Mesendoderm (in vitro differentiated cells): ENCODE measurements around the gene NR3C2.

Experiments
- DNase-seq: peaks from one replicate; pipeline ENCODE4 v3.0.0; 2013
- H2AK5ac ChIP-seq: 2 replicates; pipeline ENCODE4 v1.6.1; 2013; ENCODE audit warnings: low read length, inconsistent platforms
- H2BK120ac ChIP-seq: 2 replicates; pipeline ENCODE4 v1.6.1; 2013; ENCODE audit warnings: low read depth, mild to moderate bottlenecking, low read length, moderate library complexity, mixed read lengths
- H2BK15ac ChIP-seq: replicated peaks from 2 replicates; pipeline ENCODE4 v1.6.1; 2013; ENCODE audit warnings: low read depth, mild to moderate bottlenecking, moderate library complexity
- H2BK5ac ChIP-seq: 2 replicates; pipeline ENCODE4 v1.6.1; 2013; ENCODE audit warnings: low read length, inconsistent platforms
- H3K18ac ChIP-seq: 2 replicates; pipeline ENCODE4 v1.6.1; 2013; ENCODE audit warnings: mild to moderate bottlenecking, low read length, mixed read lengths
- H3K23ac ChIP-seq: one replicate; pipeline ENCODE4 v1.6.1; 2013; ENCODE audit warnings: low read length
- H3K27ac ChIP-seq: 2 replicates; pipeline ENCODE4 v1.5.1; 2013; ENCODE audit warnings: low read depth, mild to moderate bottlenecking, inconsistent platforms, low read length, moderate library complexity
- H3K27me3 ChIP-seq: 2 replicates; pipeline ENCODE4 v1.6.1; 2013; ENCODE audit warnings: low read length, control low read depth, mild to moderate bottlenecking, inconsistent platforms; ENCODE audit not compliant: insufficient read depth, poor library complexity
- H3K36me3 ChIP-seq: 2 replicates; pipeline ENCODE4 v1.6.1; 2013; ENCODE audit warnings: low read length, inconsistent platforms; ENCODE audit not compliant: control insufficient read depth, insufficient read depth
- H3K4ac ChIP-seq: one replicate; pipeline ENCODE4 v1.6.1; 2013; ENCODE audit warnings: low read depth, mild to moderate bottlenecking, low read length, moderate library complexity
- H3K4me1 ChIP-seq: 2 replicates; pipeline ENCODE4 v1.6.1; 2013; ENCODE audit warnings: low read depth, low read length, inconsistent platforms; ENCODE audit not compliant: control insufficient read depth
- H3K4me2 ChIP-seq: 2 replicates; pipeline ENCODE4 v1.6.1; 2013; ENCODE audit warnings: low read length
- H3K4me3 ChIP-seq: 2 replicates; pipeline ENCODE4 v1.5.1; 2013; ENCODE audit warnings: mild to moderate bottlenecking, low read length
- H3K56ac ChIP-seq: one replicate; pipeline ENCODE4 v1.6.1; 2013; ENCODE audit warnings: low read length
- H3K79me1 ChIP-seq: 2 replicates; pipeline ENCODE4 v1.6.1; 2013; ENCODE audit warnings: low read length, inconsistent platforms
- H3K79me2 ChIP-seq: 2 replicates; pipeline ENCODE4 v1.6.1; 2013; ENCODE audit warnings: mild to moderate bottlenecking, low read length; ENCODE audit not compliant: control insufficient read depth, insufficient read depth
- H3K9ac ChIP-seq: 2 replicates; pipeline ENCODE4 v1.6.1; 2013; ENCODE audit warnings: low read length, inconsistent platforms
- H4K5ac ChIP-seq: one replicate; pipeline ENCODE4 v1.6.1; 2013; ENCODE audit warnings: low read length
- H4K8ac ChIP-seq: one replicate; pipeline ENCODE4 v1.6.1; 2013; ENCODE audit warnings: low read depth, mild to moderate bottlenecking, control low read depth, low read length, moderate library complexity
- WGBS: extraction: QIAGEN DNeasy Blood & Tissue Kit; methylation state at CpG from one replicate; pipeline ENCODE4 v1.1.7; 2013; ENCODE audit warnings: low lambda C conversion rate, missing lambda C conversion rate; ENCODE audit not compliant: insufficient coverage; ENCODE audit errors: extremely low coverage; 5-methylcytosine and 5-hydroxymethylcytosine counted together

The NR3C2 gene

GRCh38 chr4:148415500-148415899 is 26.7 kb downstream of the NR3C2 start:
- H3K79me2 ChIP-seq: no peaks in the 10 kb centered on the region
- H3K4me1 ChIP-seq: no peaks in the 10 kb centered on the region
- H2AK5ac ChIP-seq: no peak overlapping the region
- no peak overlapping the region for H3K18ac ChIP-seq
- no peak overlapping the region for H3K4me3 ChIP-seq
- WGBS: 100% methylated on average over 1 of the region's 2 CpGs
- no peaks in the 10 kb centered on the region for H3K36me3 ChIP-seq
- H2BK15ac ChIP-seq: no peak overlapping the region
- no peak overlapping the region for H4K8ac ChIP-seq
- H4K5ac ChIP-seq: no peak overlapping the region
- H3K56ac ChIP-seq: no peak overlapping the region
- no peaks in the 10 kb centered on the region for H3K27me3 ChIP-seq
- H3K4ac ChIP-seq: no peak overlapping the region
- H3K23ac ChIP-seq: no peak overlapping the region
- H3K4me2 ChIP-seq: no peak overlapping the region
- H3K27ac ChIP-seq: no peak overlapping the region
- no peak overlapping the region for H2BK5ac ChIP-seq
- DNase-seq: peak; percentile 34
- no peaks in the 10 kb centered on the region for H3K79me1 ChIP-seq
- H3K9ac ChIP-seq: no peak overlapping the region
- H2BK120ac ChIP-seq: no peak overlapping the region

- no peak overlapping the region for H2BK15ac ChIP-seq
- no peak overlapping the region for H3K9ac ChIP-seq
- no peaks in the 10 kb centered on the region for H3K36me3 ChIP-seq
- no peak overlapping the region for H3K56ac ChIP-seq
- H2BK5ac ChIP-seq: no peak overlapping the region
- H3K4ac ChIP-seq: no peak overlapping the region
- no peak for DNase-seq
- no peak overlapping the region for H3K23ac ChIP-seq
- no peaks in the 10 kb centered on the region for H3K79me2 ChIP-seq
- no CpG with 5 or more reads among the region's 2 CpGs for WGBS
- no peaks in the 10 kb centered on the region for H3K4me1 ChIP-seq
- H3K18ac ChIP-seq: no peak overlapping the region
- H3K27me3 ChIP-seq: no peaks in the 10 kb centered on the region
- H4K8ac ChIP-seq: no peak overlapping the region
- no peak overlapping the region for H2BK120ac ChIP-seq
- no peak overlapping the region for H2AK5ac ChIP-seq
- no peak overlapping the region for H3K27ac ChIP-seq
- H3K4me2 ChIP-seq: no peak overlapping the region
- H3K4me3 ChIP-seq: no peak overlapping the region
- H3K79me1 ChIP-seq: no peaks in the 10 kb centered on the region
- no peak overlapping the region for H4K5ac ChIP-seq
Observed at GRCh38 chr4:148412460-148412994, 29.7 kb downstream of the NR3C2 start.

GRCh38 chr4:148405161-148405893 is 36.9 kb downstream of the NR3C2 start:
- no peak overlapping the region for H3K27ac ChIP-seq
- no peak overlapping the region for H4K5ac ChIP-seq
- H3K4ac ChIP-seq: no peak overlapping the region
- no peak overlapping the region for H4K8ac ChIP-seq
- no peak overlapping the region for H2BK15ac ChIP-seq
- H3K4me1 ChIP-seq: no peaks in the 10 kb centered on the region
- no peak overlapping the region for H3K9ac ChIP-seq
- WGBS: no CpG with 5 or more reads among the region's 5 CpGs
- H2BK120ac ChIP-seq: no peak overlapping the region
- no peak overlapping the region for H3K4me3 ChIP-seq
- no peak overlapping the region for H3K56ac ChIP-seq
- no peaks in the 10 kb centered on the region for H3K36me3 ChIP-seq
- H3K18ac ChIP-seq: no peak overlapping the region
- H3K23ac ChIP-seq: no peak overlapping the region
- no peak overlapping the region for H3K4me2 ChIP-seq
- DNase-seq: no peak
- H3K79me2 ChIP-seq: no peaks in the 10 kb centered on the region
- H3K79me1 ChIP-seq: no peaks in the 10 kb centered on the region
- no peak overlapping the region for H2AK5ac ChIP-seq
- H3K27me3 ChIP-seq: no peaks in the 10 kb centered on the region
- H2BK5ac ChIP-seq: no peak overlapping the region

GRCh38 chr4:148398988-148399387 is 43.2 kb downstream of the NR3C2 start:
- no peak overlapping the region for H4K8ac ChIP-seq
- no peak for DNase-seq
- H2BK5ac ChIP-seq: no peak overlapping the region
- H3K23ac ChIP-seq: no peak overlapping the region
- no peak overlapping the region for H4K5ac ChIP-seq
- no peak overlapping the region for H3K4me2 ChIP-seq
- no peaks in the 10 kb centered on the region for H3K4me1 ChIP-seq
- H3K4me3 ChIP-seq: no peak overlapping the region
- no peaks in the 10 kb centered on the region for H3K79me1 ChIP-seq
- H2AK5ac ChIP-seq: no peak overlapping the region
- no peak overlapping the region for H3K18ac ChIP-seq
- no peak overlapping the region for H3K9ac ChIP-seq
- H2BK120ac ChIP-seq: no peak overlapping the region
- H2BK15ac ChIP-seq: no peak overlapping the region
- no peaks in the 10 kb centered on the region for H3K79me2 ChIP-seq
- H3K36me3 ChIP-seq: no peaks in the 10 kb centered on the region
- H3K4ac ChIP-seq: no peak overlapping the region
- H3K27ac ChIP-seq: no peak overlapping the region
- no peaks in the 10 kb centered on the region for H3K27me3 ChIP-seq
- H3K56ac ChIP-seq: no peak overlapping the region

- Histone ChIP-seq H2BK120ac (no peak overlapping the region), H3K79me2 (no peaks in the 10 kb centered on the region), H3K27me3 (no peaks in the 10 kb centered on the region), H3K4me3 (no peak overlapping the region), H3K27ac (no peak overlapping the region), H3K9ac (no peak overlapping the region), H2AK5ac (no peak overlapping the region), H2BK5ac (no peak overlapping the region), H3K56ac (no peak overlapping the region), H3K4me2 (no peak overlapping the region), H3K4me1 (no peaks in the 10 kb centered on the region), H3K4ac (no peak overlapping the region), H3K18ac (no peak overlapping the region), H2BK15ac (no peak overlapping the region), H4K8ac (no peak overlapping the region), H3K36me3 (no peaks in the 10 kb centered on the region), H3K23ac (no peak overlapping the region), H4K5ac (no peak overlapping the region), H3K79me1 (no peaks in the 10 kb centered on the region)
- no CpG with 5 or more reads among the region's 2 CpGs for WGBS
- no peak for DNase-seq
Observed at GRCh38 chr4:148397771-148398170, 44.4 kb downstream of the NR3C2 start.
